Panc1 (cell line): Measurements from ENCODE around the gene XIRP2.

Source experiments
- POLR2AphosphoS5 ChIP-seq: IDR thresholded peaks from 2 replicates; pipeline ENCODE4 v1.6.1; 2012; ENCODE audit warnings: mild to moderate bottlenecking, low read depth, low read length, moderate library complexity
- REST ChIP-seq, 2 experiments: IDR thresholded peaks; 2 replicates each; pipeline ENCODE4 v1.6.1; 2011 to 2012; ENCODE audit warnings: low read depth in 2 of 2, control low read depth in 1 of 2, low read length in 1 of 2, mild to moderate bottlenecking in 1 of 2, moderate library complexity in 1 of 2; ENCODE audit not compliant: insufficient read depth in 1 of 2
- TCF7L2 ChIP-seq: IDR thresholded peaks from 2 replicates; pipeline ENCODE4 v1.6.1; 2011; ENCODE audit warnings: mild to moderate bottlenecking, low read depth, low read length, inconsistent platforms
- TF ChIP-seq, protein P1 (sequence below): fragments of 450-650 bp; IDR thresholded peaks from 2 replicates; pipeline ENCODE4 v1.5.1; 2017; ENCODE audit warnings: mild to moderate bottlenecking

DNA sequence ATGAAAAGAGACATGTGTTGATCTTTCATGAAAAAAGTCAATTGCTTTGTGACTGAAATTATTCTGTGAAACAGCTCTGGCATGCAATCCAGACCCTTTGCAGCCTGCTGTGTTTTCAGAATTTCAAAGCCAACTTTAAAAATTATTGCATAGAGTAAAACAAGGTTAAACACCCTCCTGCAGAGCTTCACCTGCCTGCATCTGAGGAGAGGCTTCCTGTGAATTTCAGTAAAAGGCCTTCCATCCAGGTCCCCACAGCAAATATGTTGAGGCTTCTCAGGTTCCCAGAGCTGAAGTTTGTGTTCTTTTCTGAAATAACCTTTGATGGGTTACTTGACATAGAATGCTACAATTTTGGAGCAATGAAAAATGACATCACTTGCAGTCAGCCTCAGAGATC is 4.1 kb downstream of the XIRP2 start:
- TF ChIP-seq POLR2AphosphoS5 (no peak), REST (IDR thresholded peaks at IDR 0.05; ENCODE audit: insufficient read depth in 1 of 2, low read depth in 2 of 2, low read length in 1 of 2) (no peak), TCF7L2 (no peak)
- TF ChIP-seq, protein P1, sequence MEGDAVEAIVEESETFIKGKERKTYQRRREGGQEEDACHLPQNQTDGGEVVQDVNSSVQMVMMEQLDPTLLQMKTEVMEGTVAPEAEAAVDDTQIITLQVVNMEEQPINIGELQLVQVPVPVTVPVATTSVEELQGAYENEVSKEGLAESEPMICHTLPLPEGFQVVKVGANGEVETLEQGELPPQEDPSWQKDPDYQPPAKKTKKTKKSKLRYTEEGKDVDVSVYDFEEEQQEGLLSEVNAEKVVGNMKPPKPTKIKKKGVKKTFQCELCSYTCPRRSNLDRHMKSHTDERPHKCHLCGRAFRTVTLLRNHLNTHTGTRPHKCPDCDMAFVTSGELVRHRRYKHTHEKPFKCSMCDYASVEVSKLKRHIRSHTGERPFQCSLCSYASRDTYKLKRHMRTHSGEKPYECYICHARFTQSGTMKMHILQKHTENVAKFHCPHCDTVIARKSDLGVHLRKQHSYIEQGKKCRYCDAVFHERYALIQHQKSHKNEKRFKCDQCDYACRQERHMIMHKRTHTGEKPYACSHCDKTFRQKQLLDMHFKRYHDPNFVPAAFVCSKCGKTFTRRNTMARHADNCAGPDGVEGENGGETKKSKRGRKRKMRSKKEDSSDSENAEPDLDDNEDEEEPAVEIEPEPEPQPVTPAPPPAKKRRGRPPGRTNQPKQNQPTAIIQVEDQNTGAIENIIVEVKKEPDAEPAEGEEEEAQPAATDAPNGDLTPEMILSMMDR, result no peak
